MM.1S (cell line): Measurements from ENCODE around the gene ACLY.
A peak's percentile ranks its signal among the peaks of the same experiment; 100 is the strongest.
"Not testable (repeated sequence)": the region's sequence is repeated elsewhere in the genome, so short reads cannot be mapped to it uniquely, and the experiment has no call there.

Experiments
- DNase-seq: peaks from one replicate; pipeline ENCODE4 v3.0.0-alpha.2; 2015
- H2AFZ ChIP-seq: fragments of 300-600 bp; sonication (generic); 2 replicates; pipeline ENCODE4 v1.6.0; 2016; ENCODE audit warnings: antibody characterized with exemption, low read length
- H3F3A ChIP-seq: fragments of 300-600 bp; sonication (generic); 2 replicates; pipeline ENCODE4 v1.6.1; 2016; ENCODE audit warnings: mild to moderate bottlenecking, antibody characterized with exemption, low read length, moderate library complexity, mixed read lengths; ENCODE audit not compliant: insufficient read depth
- H3K27ac ChIP-seq: fragments of 300-600 bp; sonication (generic); 2 replicates; pipeline ENCODE4 v1.5.1; 2016; ENCODE audit warnings: mild to moderate bottlenecking, low read length
- H3K27me3 ChIP-seq: fragments of 300-600 bp; sonication (generic); replicated peaks from 2 replicates; pipeline ENCODE4 v1.6.0; 2016; ENCODE audit warnings: low read length; ENCODE audit not compliant: insufficient read depth
- H3K36me3 ChIP-seq: fragments of 300-600 bp; sonication (generic); replicated peaks from 2 replicates; pipeline ENCODE4 v1.6.1; 2016; ENCODE audit warnings: mild to moderate bottlenecking, low read length, mixed read lengths; ENCODE audit not compliant: insufficient read depth
- H3K4me1 ChIP-seq: fragments of 300-600 bp; sonication (generic); 2 replicates; pipeline ENCODE4 v1.6.1; 2016; ENCODE audit warnings: low read length, mixed read lengths
- H3K4me2 ChIP-seq: fragments of 300-600 bp; sonication (generic); 2 replicates; pipeline ENCODE4 v1.6.0; 2016; ENCODE audit warnings: low read depth, low read length
- H3K4me3 ChIP-seq: fragments of 300-600 bp; sonication (generic); 2 replicates; pipeline ENCODE4 v1.5.1; 2016; ENCODE audit warnings: low read length, mixed read lengths
- H3K79me2 ChIP-seq: fragments of 300-600 bp; sonication (generic); 2 replicates; pipeline ENCODE4 v1.6.1; 2016; ENCODE audit warnings: mixed run types, low read length, mixed read lengths
- H3K9ac ChIP-seq: fragments of 300-600 bp; sonication (generic); 2 replicates; pipeline ENCODE4 v1.6.1; 2016; ENCODE audit warnings: low read length, mixed read lengths
- H3K9me2 ChIP-seq: fragments of 300-600 bp; sonication (generic); replicated peaks from 2 replicates; pipeline ENCODE4 v1.6.1; 2016; ENCODE audit warnings: mild to moderate bottlenecking, low read length, mixed read lengths; ENCODE audit not compliant: insufficient read depth
- H3K9me3 ChIP-seq: fragments of 300-600 bp; sonication (generic); replicated peaks from 2 replicates; pipeline ENCODE4 v1.6.1; 2016; ENCODE audit warnings: mild to moderate bottlenecking, low read length, mixed read lengths; ENCODE audit not compliant: insufficient read depth
- H4K20me1 ChIP-seq: fragments of 300-600 bp; sonication (generic); 2 replicates; pipeline ENCODE4 v1.6.1; 2016; ENCODE audit warnings: mild to moderate bottlenecking, low read length, moderate library complexity, mixed read lengths; ENCODE audit not compliant: insufficient read depth
- EZH2 ChIP-seq: fragments of 300-600 bp; sonication (generic); optimal IDR thresholded peaks from 2 replicates; pipeline ENCODE3; 2017; ENCODE audit warnings: low read depth, mild to moderate bottlenecking, antibody characterized with exemption, low read length, mixed read lengths
- EZH2phosphoT487 ChIP-seq: fragments of 300-600 bp; sonication (generic); IDR thresholded peaks from 2 replicates; pipeline ENCODE4 v1.6.1; 2018; ENCODE audit warnings: antibody characterized with exemption, low read length
- TF ChIP-seq, protein P1 (sequence below): fragments of 300-600 bp; sonication (generic); IDR thresholded peaks from 2 replicates; pipeline ENCODE4 v1.5.1; 2016; ENCODE audit warnings: antibody characterized with exemption, low read length, mixed read lengths

The ACLY gene

DNA sequence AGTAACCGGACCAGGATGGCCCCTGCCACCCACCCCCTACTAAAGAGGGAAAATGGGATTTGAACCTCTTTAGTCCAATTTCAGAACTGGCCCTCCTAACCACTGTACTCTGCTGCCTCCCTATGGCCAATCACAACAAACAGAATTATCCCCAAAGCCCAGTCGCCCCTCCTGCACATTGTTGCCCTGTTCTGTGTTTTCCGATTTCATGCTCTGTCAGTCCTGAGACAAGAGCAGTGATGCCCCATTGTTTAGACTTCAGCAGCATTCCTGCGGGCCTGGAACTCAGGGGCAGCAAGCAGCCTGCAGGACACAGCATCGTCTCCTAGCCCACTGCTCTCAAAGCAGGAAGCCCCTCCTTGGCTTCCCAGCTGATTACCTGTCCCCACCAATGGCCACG is 33.0 kb downstream of the ACLY start:
- H3K79me2 ChIP-seq = no peaks in the 10 kb centered on the region
- no peak overlapping the region for H2AFZ ChIP-seq
- no peaks in the 10 kb centered on the region for H3F3A ChIP-seq
- no peak for DNase-seq
- no peak overlapping the region for H3K27ac ChIP-seq
- no peak overlapping the region for H3K4me2 ChIP-seq
- no peaks in the 10 kb centered on the region for H3K9me2 ChIP-seq
- peaks cover 12% of the 10 kb centered on the region for H3K36me3 ChIP-seq
- H4K20me1 ChIP-seq = no peaks in the 10 kb centered on the region
- no peaks in the 10 kb centered on the region for H3K9me3 ChIP-seq
- H3K4me1 ChIP-seq = no peaks in the 10 kb centered on the region
- H3K9ac ChIP-seq = no peak overlapping the region
- TF ChIP-seq EZH2 (no peak), EZH2phosphoT487 (no peak)
- TF ChIP-seq, protein P1, sequence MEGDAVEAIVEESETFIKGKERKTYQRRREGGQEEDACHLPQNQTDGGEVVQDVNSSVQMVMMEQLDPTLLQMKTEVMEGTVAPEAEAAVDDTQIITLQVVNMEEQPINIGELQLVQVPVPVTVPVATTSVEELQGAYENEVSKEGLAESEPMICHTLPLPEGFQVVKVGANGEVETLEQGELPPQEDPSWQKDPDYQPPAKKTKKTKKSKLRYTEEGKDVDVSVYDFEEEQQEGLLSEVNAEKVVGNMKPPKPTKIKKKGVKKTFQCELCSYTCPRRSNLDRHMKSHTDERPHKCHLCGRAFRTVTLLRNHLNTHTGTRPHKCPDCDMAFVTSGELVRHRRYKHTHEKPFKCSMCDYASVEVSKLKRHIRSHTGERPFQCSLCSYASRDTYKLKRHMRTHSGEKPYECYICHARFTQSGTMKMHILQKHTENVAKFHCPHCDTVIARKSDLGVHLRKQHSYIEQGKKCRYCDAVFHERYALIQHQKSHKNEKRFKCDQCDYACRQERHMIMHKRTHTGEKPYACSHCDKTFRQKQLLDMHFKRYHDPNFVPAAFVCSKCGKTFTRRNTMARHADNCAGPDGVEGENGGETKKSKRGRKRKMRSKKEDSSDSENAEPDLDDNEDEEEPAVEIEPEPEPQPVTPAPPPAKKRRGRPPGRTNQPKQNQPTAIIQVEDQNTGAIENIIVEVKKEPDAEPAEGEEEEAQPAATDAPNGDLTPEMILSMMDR = peak; percentile 31
- no peak overlapping the region for H3K4me3 ChIP-seq
- no peaks in the 10 kb centered on the region for H3K27me3 ChIP-seq

DNA sequence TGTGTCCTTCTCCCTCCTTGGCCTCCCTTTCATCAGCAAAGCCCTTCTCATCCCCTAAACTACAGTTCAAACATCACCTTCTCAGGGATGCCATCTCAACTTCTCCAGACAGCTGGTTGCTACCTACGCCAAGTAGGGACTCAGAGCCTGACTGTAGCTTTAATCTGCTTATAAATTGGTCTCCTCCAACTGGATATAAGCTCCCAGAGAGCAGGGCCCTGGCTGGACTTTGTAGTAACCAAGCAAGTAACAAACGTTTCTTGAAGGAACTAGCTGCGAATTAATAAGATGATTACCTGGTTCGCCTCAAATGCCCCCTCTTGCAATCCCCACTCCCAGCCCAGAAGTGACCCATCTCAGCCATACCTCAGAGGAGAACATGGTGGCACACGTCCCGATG is 36.0 kb downstream of the ACLY start:
- Histone ChIP-seq H3K79me2 (no peaks in the 10 kb centered on the region), H3K9me3 (no peaks in the 10 kb centered on the region), H3F3A (no peaks in the 10 kb centered on the region), H3K4me1 (no peaks in the 10 kb centered on the region), H3K36me3 (peaks cover 21% of the 10 kb centered on the region), H3K27ac (no peak overlapping the region), H3K4me3 (no peak overlapping the region), H3K4me2 (no peak overlapping the region), H3K9me2 (no peaks in the 10 kb centered on the region), H3K9ac (no peak overlapping the region), H4K20me1 (no peaks in the 10 kb centered on the region), H2AFZ (no peak overlapping the region), H3K27me3 (no peaks in the 10 kb centered on the region)
- no peak for DNase-seq
- TF ChIP-seq EZH2 = no peak
- TF ChIP-seq EZH2phosphoT487 = no peak
- TF ChIP-seq, protein P1 = no peak

DNA sequence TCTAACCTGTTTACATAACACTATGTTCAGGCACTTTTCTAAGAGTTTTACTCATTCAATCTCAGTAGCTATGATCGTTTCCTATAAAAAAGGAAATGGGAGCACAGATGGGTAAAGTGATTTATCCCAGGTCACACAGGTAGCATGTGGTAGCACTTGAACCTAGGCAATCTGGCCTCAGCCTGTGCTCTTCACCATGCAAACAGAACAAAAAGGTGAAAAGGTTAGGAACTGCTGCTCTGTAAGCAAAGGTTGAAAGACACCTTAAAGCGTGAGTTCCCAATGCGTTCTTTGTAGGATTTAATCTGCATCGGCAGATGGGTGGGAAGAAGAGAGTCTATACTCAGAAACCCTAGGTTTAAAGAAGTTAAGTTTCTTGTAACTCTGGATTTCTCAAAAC is 38.6 kb downstream of the ACLY start:
- H3F3A ChIP-seq = no peaks in the 10 kb centered on the region
- H4K20me1 ChIP-seq = no peaks in the 10 kb centered on the region
- no peaks in the 10 kb centered on the region for H3K9me2 ChIP-seq
- no peak overlapping the region for H3K27ac ChIP-seq
- peaks cover 10% of the 10 kb centered on the region; the same call in 1 of the 2 replicates for H3K36me3 ChIP-seq
- no peak overlapping the region for H3K4me2 ChIP-seq
- no peak for TF ChIP-seq EZH2phosphoT487
- TF ChIP-seq, protein P1 = no peak
- no peak for TF ChIP-seq EZH2
- H3K4me1 ChIP-seq = no peaks in the 10 kb centered on the region
- H2AFZ ChIP-seq = no peak overlapping the region
- no peaks in the 10 kb centered on the region for H3K79me2 ChIP-seq
- no peak for DNase-seq
- no peaks in the 10 kb centered on the region for H3K27me3 ChIP-seq
- no peak overlapping the region for H3K9ac ChIP-seq
- no peak overlapping the region for H3K4me3 ChIP-seq
- H3K9me3 ChIP-seq = no peaks in the 10 kb centered on the region

DNA sequence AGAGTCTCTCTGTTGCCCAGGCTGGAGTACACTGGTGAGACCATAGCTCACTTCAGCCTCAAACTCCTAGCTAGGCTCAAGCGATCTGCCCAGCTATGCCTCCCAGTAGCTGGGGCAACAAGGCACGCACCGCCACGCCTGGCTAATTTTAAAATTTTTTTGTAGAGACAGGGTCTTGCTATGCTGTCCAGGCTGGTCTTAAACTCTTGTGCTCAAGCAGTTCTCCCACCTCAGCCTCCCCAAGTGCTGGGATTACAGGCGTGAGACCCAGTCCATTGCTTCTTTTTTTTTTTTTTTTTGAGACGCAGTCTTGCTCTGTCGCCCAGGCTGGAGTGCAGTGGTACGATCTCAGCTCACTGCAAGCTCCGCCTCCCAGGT is 44.5 kb downstream of the ACLY start:
- H3K27ac ChIP-seq, H3K79me2 ChIP-seq, H3K9me2 ChIP-seq, H3K36me3 ChIP-seq, H3F3A ChIP-seq, H4K20me1 ChIP-seq, H3K4me3 ChIP-seq, H3K4me2 ChIP-seq, H3K9me3 ChIP-seq, H3K9ac ChIP-seq, DNase-seq, H2AFZ ChIP-seq, H3K27me3 ChIP-seq, H3K4me1 ChIP-seq: not testable (repeated sequence)
